Adrenal gland (tissue), 12 donors: ENCODE data around the gene CBL. TPM values are rescaled to one million over a fixed set of nuclear protein-coding genes. Genes with fewer than 3 reads are reported as not detected.

Experiments
- DNase-seq, 7 donors: peaks; one replicate each; pipeline ENCODE4 v3.0.0-alpha.2; 2019 to 2020
- H3K27ac ChIP-seq, 5 donors: fragments of 200-600 bp; sonication (generic) in 4 of 5; 1 replicate in 3 of 5; 2 replicates in 2 of 5; pipeline versions ENCODE4 v1.5.1 to v1.8.0; 2016 to 2020; ENCODE audit warnings: mild to moderate bottlenecking in 1 of 5
- H3K27me3 ChIP-seq: fragments of 200-600 bp; 2 replicates; pipeline ENCODE4 v1.8.0; 2021
- H3K36me3 ChIP-seq, 2 donors: fragments of 200-600 bp; replicated peaks in 1 of 2; 1 replicate in 1 of 2; 2 replicates in 1 of 2; pipeline versions ENCODE4 v1.5.1 to v1.8.0; 2018 to 2022
- H3K4me1 ChIP-seq, 2 donors: fragments of 200-600 bp; replicated peaks in 1 of 2; 1 replicate in 1 of 2; 2 replicates in 1 of 2; pipeline versions ENCODE4 v1.5.1 to v1.8.0; 2018 to 2021
- H3K4me3 ChIP-seq, 4 donors: fragments of 200-600 bp; sonication (generic) in 3 of 4; one replicate each; pipeline ENCODE4 v1.5.1; 2016 to 2018
- H3K9me3 ChIP-seq, 3 donors: fragments of 200-600 bp; sonication (generic) in 1 of 3; replicated peaks in 1 of 3; 1 replicate in 2 of 3; 2 replicates in 1 of 3; pipeline versions ENCODE4 v1.5.1 to v1.8.0; 2016 to 2021
- POLR2A ChIP-seq, 2 donors: fragments of 450-650 bp; IDR thresholded peaks; one replicate each; pipeline ENCODE4 v1.6.1; 2017; ENCODE audit warnings: antibody characterized with exemption in 2 of 2, mild to moderate bottlenecking in 2 of 2, moderate library complexity in 1 of 2
- WGBS, 4 donors: extraction: QIAGEN DNeasy Blood & Tissue Kit in 2 of 4; methylation state at CpG; one replicate each; pipeline versions ENCODE4 v1.1.5 to v1.1.7; 2013 to 2017; 5-methylcytosine and 5-hydroxymethylcytosine counted together
- intact Hi-C, 2 donors: fragments of 100-400 bp; cut with DNase I; formaldehyde crosslinking; loops; one replicate each; pipeline versions ENCODE4 v1.14.1 to v1.15.0; 2022 to 2023
- polyA plus RNA-seq, 3 donors: library from polyadenylated mRNA; stranded (reverse); fragments of 200-250 nt in 2 of 3; fragments of 350-450 nt in 1 of 3; fragmentation: Illumina TruSeq in 1 of 3; extraction: RNeasy Lipid Tissue Mini Kit (QIAGEN cat#74804) in 1 of 3; gene quantifications; one replicate each; pipeline ENCODE4 v1.2.3, GENCODE V29; 2013 to 2014
- total RNA-seq, 9 donors: library from RNA; depleted of rRNA in 4 of 9; stranded (reverse); fragments of >200 nt in 4 of 9; fragments of 120-200 nt in 1 of 9; fragmentation: NEBNext Ultra II Directional in 1 of 9; extraction: Animal tissue kit (Norgen Biotek cat#: 25700) in 1 of 9; gene quantifications; one replicate each; pipeline versions ENCODE4 v1.1.0 to v1.2.4, GENCODE V29; 2013 to 2023
- TF ChIP-seq, protein P1 (sequence below), 6 experiments: fragments of 450-650 bp in 4 of 6; fragments of 200-600 bp in 2 of 6; sonication (generic) in 1 of 6; IDR thresholded peaks; 1 replicate in 5 of 6; 2 replicates in 1 of 6; pipeline versions ENCODE4 v1.5.1 to v1.8.0; 2016 to 2021; ENCODE audit warnings: antibody characterized with exemption in 6 of 6, mild to moderate bottlenecking in 2 of 6, moderate library complexity in 1 of 6
- donor health status: healthy with polysubstance abuse.
- donor health status: Bipolar disorder and iron deficiency.
- donor health status: DM: yes; HTN: yes; CAD: no.
- donor health status: DM: no; HTN: no; CAD: no.
- donor health status: DM: no; HTN: no; CAD: no.
- donor health status: DM: yes; HTN: yes; CAD: no.

CBL gene
- total and polyA plus RNA-seq, 12 donors: 4.9 to 21.9 (median 13.5) TPM

DNA sequence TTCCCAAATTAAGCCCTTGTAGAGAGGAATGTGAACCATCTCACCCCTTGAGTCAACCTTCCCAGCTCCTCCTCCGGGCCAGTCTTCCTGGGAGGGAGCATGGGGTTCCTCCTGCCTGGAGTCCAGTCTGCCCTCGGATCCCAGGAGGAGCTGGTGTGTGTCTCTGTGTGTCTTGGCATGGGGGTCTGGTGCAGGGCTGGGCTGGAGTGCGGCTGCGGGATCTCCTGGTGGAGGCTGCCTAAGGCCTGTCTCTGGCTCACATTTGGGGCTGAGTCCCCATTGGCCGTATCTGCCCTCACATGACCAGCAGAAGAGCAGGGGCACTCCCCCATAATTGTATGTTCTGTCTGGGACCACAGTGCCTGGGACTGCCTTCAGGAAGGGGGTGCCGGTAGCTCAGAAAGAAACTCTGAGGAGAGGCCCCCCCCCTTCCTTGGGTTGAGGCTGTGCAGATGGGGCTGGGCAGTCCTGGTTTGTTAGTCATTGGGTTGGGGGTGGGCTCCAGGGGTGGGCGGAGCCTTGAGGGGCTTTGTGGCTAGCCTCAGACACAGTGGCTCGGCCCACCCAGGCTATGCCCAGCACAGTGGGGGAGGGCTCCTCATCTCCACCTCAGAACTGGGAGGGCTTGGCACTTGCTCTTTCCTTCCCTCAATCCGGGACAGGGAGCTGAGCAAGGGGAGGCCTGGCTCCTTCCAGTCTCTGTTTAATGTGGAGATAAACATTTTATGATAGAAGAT, 131.6 kb downstream of the CBL start:
- intact Hi-C loops: loop anchor here in 1 of 2 donors (10.0 kb wide), 2 partner anchors 63 to 133 kb away; partner anchors contain the start of gene CBL
- 44 to 59% (median 58%) methylated on average over 3 to 9 of the region's 9 CpGs for WGBS, 4 donors
- peaks cover 0 to 11% of the 10 kb centered on the region in 2 donors for H3K36me3 ChIP-seq
- H3K4me3 ChIP-seq: no peak overlapping the region
- DNase-seq: no peak
- no peaks in the 10 kb centered on the region for H3K9me3 ChIP-seq
- TF ChIP-seq, protein P1, sequence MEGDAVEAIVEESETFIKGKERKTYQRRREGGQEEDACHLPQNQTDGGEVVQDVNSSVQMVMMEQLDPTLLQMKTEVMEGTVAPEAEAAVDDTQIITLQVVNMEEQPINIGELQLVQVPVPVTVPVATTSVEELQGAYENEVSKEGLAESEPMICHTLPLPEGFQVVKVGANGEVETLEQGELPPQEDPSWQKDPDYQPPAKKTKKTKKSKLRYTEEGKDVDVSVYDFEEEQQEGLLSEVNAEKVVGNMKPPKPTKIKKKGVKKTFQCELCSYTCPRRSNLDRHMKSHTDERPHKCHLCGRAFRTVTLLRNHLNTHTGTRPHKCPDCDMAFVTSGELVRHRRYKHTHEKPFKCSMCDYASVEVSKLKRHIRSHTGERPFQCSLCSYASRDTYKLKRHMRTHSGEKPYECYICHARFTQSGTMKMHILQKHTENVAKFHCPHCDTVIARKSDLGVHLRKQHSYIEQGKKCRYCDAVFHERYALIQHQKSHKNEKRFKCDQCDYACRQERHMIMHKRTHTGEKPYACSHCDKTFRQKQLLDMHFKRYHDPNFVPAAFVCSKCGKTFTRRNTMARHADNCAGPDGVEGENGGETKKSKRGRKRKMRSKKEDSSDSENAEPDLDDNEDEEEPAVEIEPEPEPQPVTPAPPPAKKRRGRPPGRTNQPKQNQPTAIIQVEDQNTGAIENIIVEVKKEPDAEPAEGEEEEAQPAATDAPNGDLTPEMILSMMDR (IDR thresholded peaks at IDR 0.05): no peak
- no peak for TF ChIP-seq POLR2A (IDR thresholded peaks at IDR 0.05)
- no peaks in the 10 kb centered on the region for H3K27me3 ChIP-seq
- peak overlapping the region in 1 of 5 donors; percentile 23 for H3K27ac ChIP-seq
- H3K4me1 ChIP-seq: peaks cover 23 to 50% of the 10 kb centered on the region in 2 donors

DNA sequence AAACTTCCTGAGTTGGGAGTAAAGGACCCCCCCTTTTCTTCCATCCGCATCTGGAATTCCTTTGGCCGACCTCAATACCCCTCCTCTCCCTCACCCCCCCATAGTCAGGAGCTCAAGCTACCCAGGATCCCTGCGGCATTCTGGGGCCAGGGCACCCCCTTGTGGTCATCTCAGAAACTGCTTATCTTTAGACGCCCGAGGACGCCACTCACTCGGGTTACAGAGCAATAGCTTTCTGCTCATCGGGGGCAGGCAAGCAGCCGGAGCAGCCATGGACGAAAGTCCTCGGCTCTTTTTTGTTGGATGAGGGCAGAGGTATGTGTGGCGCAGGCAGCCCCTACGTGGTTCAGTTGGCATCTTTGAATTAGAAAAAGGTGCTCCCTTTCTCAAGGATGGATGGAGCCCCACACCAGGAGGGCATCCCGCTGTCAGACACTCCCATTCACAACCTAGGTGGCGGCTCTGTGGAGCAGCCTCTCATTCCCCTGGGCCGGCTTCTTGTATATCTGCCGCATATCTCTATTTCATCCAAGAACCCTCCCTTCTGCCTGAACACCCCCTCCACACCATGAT, 132.3 kb downstream of the CBL start:
- Histone ChIP-seq H3K27ac (peak overlapping the region in 1 of 5 donors; percentile 23), H3K4me3 (no peak overlapping the region), H3K36me3 (peaks cover 0 to 11% of the 10 kb centered on the region in 2 donors), H3K9me3 (no peaks in the 10 kb centered on the region), H3K27me3 (no peaks in the 10 kb centered on the region), H3K4me1 (peaks cover 23 to 50% of the 10 kb centered on the region in 2 donors)
- WGBS, 4 donors: 12 to 37% (median 15%) methylated on average over 6 to 17 of the region's 17 CpGs
- peak in 6 of 7 donors; percentile 60 to 85 (median 77) for DNase-seq
- TF ChIP-seq POLR2A (IDR thresholded peaks at IDR 0.05): no peak
- TF ChIP-seq, protein P1 (IDR thresholded peaks at IDR 0.05): peak; percentile 61 to 76 (median 70)
- intact Hi-C loops: loop anchor here in 1 of 2 donors (10.0 kb wide), 2 partner anchors 64 to 134 kb away; partner anchors contain the start of gene CBL

DNA sequence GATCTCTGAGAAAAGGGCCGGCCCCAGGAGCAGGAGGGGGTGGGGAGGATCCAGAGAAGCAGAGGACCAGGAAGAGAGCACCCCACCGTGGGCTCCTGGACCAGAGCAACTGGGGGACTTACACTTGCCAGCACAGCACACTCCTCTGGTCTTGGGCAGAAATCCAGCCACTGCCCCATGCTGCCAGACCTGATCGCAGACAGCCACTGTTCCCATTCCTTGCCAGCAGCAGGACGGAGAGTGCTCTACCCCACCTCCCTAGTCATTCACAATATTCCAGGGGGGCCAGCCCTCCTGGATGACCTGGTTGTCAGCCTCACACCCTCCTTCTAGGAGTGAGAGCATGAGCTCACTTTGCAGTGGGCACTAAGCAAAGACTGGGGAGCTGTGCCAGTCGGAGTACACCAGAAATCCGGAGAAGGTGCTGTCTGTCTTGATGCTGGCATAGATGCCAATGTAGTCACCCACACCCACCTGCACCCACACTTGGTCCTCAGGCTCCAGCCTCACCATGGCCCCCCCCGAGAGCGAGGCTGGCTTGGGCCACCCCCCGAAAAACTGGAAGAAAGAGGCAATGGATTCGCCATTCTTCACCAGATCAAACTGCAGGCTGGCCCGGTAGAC, 132.9 kb downstream of the CBL start:
- H3K36me3 ChIP-seq: peaks cover 0 to 11% of the 10 kb centered on the region in 2 donors
- H3K4me1 ChIP-seq: peaks cover 23 to 50% of the 10 kb centered on the region in 2 donors
- peak overlapping the region in 2 of 4 donors; percentile 45 to 72 for H3K4me3 ChIP-seq
- no peaks in the 10 kb centered on the region for H3K27me3 ChIP-seq
- DNase-seq: no peak
- no peaks in the 10 kb centered on the region for H3K9me3 ChIP-seq
- WGBS, 4 donors: 43 to 59% (median 49%) methylated on average over 4 to 11 of the region's 11 CpGs
- intact Hi-C loops: loop anchor here in 1 of 2 donors (10.0 kb wide), 2 partner anchors 64 to 134 kb away; partner anchors contain the start of gene CBL
- no peak for TF ChIP-seq POLR2A (IDR thresholded peaks at IDR 0.05)
- TF ChIP-seq, protein P1 (IDR thresholded peaks at IDR 0.05): no peak
- no peak overlapping the region for H3K27ac ChIP-seq
